B cell (primary cell): Measurements from ENCODE around the gene ARHGAP25.

Experiments used
- EZH2 ChIP-seq: IDR thresholded peaks from 2 replicates; pipeline ENCODE4 v1.6.1; 2012; ENCODE audit warnings: borderline replicate concordance, low read depth, mild to moderate bottlenecking, moderate library complexity, low read length; ENCODE audit not compliant: insufficient read depth, poor library complexity, severe bottlenecking
- TF ChIP-seq, protein P1 (sequence below): fragments of 200-600 bp; IDR thresholded peaks from one replicate; pipeline ENCODE4 v1.8.0; 2022; ENCODE audit warnings: antibody characterized with exemption, mild to moderate bottlenecking

DNA sequence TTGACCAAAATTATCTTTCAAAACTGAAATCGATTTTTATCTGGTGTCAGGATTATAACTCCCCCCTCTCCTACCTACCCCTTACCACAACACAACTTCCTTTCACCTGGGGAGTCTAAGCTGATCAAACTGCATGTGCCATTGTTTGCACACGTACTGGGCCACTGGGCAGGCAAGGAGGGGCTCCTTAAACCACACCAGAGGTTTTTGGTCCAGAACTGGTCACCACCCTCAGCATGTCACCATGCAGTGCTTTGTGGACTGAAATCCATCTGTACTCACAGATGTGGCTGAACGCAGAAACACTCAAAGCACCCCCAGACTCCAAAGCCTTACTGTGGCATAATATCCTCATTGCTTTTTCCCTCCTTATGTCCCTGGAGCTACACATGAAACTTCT is 13.9 kb upstream of the ARHGAP25 start:
- TF ChIP-seq, protein P1, sequence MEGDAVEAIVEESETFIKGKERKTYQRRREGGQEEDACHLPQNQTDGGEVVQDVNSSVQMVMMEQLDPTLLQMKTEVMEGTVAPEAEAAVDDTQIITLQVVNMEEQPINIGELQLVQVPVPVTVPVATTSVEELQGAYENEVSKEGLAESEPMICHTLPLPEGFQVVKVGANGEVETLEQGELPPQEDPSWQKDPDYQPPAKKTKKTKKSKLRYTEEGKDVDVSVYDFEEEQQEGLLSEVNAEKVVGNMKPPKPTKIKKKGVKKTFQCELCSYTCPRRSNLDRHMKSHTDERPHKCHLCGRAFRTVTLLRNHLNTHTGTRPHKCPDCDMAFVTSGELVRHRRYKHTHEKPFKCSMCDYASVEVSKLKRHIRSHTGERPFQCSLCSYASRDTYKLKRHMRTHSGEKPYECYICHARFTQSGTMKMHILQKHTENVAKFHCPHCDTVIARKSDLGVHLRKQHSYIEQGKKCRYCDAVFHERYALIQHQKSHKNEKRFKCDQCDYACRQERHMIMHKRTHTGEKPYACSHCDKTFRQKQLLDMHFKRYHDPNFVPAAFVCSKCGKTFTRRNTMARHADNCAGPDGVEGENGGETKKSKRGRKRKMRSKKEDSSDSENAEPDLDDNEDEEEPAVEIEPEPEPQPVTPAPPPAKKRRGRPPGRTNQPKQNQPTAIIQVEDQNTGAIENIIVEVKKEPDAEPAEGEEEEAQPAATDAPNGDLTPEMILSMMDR: no peak
- TF ChIP-seq EZH2: no peak
